NOMO-1 treated with DMSO at 0.1 percent for 48 hours (cell line): ENCODE measurements around the gene SLC2A8.
A peak's percentile ranks its signal among the peaks of the same experiment; 100 is the strongest.

Source experiments
- DNase-seq: peaks from one replicate; lab custom pipeline; 2025; ENCODE audit not compliant: unreplicated experiment; lab: John Stamatoyannopoulos, UW

SLC2A8 gene

GRCh38 chr9:127370672-127371648 lies 26.0 kb upstream of the SLC2A8 start:
- DNase-seq: no peak

GRCh38 chr9:127380479-127380878 lies 16.5 kb upstream of the SLC2A8 start:
- no peak for DNase-seq

- no peak for DNase-seq
Observed at GRCh38 chr9:127382541-127382940, 14.4 kb upstream of the SLC2A8 start.

GRCh38 chr9:127384016-127384730 lies 12.8 kb upstream of the SLC2A8 start:
- no peak for DNase-seq

- no peak for DNase-seq
Observed at GRCh38 chr9:127384901-127385300, 12.1 kb upstream of the SLC2A8 start.

- DNase-seq: no peak
Observed at GRCh38 chr9:127386249-127386648, 10.7 kb upstream of the SLC2A8 start.

GRCh38 chr9:127386981-127387380 lies 10.0 kb upstream of the SLC2A8 start:
- no peak for DNase-seq

- peak; percentile 99 for DNase-seq
Observed at GRCh38 chr9:127388037-127388855, 8.7 kb upstream of the SLC2A8 start.

- DNase-seq: no peak
Observed at GRCh38 chr9:127388856-127389238, 8.1 kb upstream of the SLC2A8 start.

GRCh38 chr9:127389381-127390247 lies 7.4 kb upstream of the SLC2A8 start:
- DNase-seq: no peak

GRCh38 chr9:127390248-127390545 lies 6.8 kb upstream of the SLC2A8 start:
- peak; percentile 70 for DNase-seq

- DNase-seq: peak; percentile 42
Observed at GRCh38 chr9:127390563-127390962, 6.4 kb upstream of the SLC2A8 start.

- peak; percentile 82 for DNase-seq
Observed at GRCh38 chr9:127392166-127392565, 4.8 kb upstream of the SLC2A8 start.

- no peak for DNase-seq
Observed at GRCh38 chr9:127392976-127393375, 4.0 kb upstream of the SLC2A8 start.

- no peak for DNase-seq
Observed at GRCh38 chr9:127393645-127394044, 3.3 kb upstream of the SLC2A8 start.

GRCh38 chr9:127395497-127396252 lies 1.3 kb upstream of the SLC2A8 start:
- peak; percentile 20 for DNase-seq

GRCh38 chr9:127396253-127396807 lies 639 bp upstream of the SLC2A8 start:
- no peak for DNase-seq

GRCh38 chr9:127397646-127398274 lies 791 bp downstream of the SLC2A8 start:
- DNase-seq: no peak

GRCh38 chr9:127398275-127398647 lies 1.3 kb downstream of the SLC2A8 start:
- no peak for DNase-seq
